Esophagus (tissue), 2 donors: Measurements from ENCODE around the gene HTD2. TPM values are rescaled to one million over a fixed set of nuclear protein-coding genes. Genes with fewer than 3 reads are reported as not detected.

Experiments
- H3K27ac ChIP-seq, 2 donors: one replicate each; pipeline ENCODE4 v1.5.1; 2013; ENCODE audit warnings: low read depth in 2 of 2, mild to moderate bottlenecking in 2 of 2, inconsistent platforms in 1 of 2, low read length in 1 of 2, moderate library complexity in 1 of 2
- H3K27me3 ChIP-seq, 2 donors: one replicate each; pipeline ENCODE4 v1.6.1; 2013; ENCODE audit warnings: low read length in 2 of 2, control low read depth in 1 of 2, mild to moderate bottlenecking in 1 of 2; ENCODE audit not compliant: insufficient read depth in 2 of 2, control insufficient read depth in 1 of 2
- H3K36me3 ChIP-seq, 2 donors: one replicate each; pipeline ENCODE4 v1.6.1; 2013; ENCODE audit warnings: low read length in 1 of 2; ENCODE audit not compliant: control insufficient read depth in 2 of 2, insufficient read depth in 2 of 2
- H3K4me1 ChIP-seq, 2 donors: one replicate each; pipeline ENCODE4 v1.6.1; 2013; ENCODE audit warnings: low read length in 1 of 2; ENCODE audit not compliant: control insufficient read depth in 2 of 2, insufficient read depth in 2 of 2
- H3K4me3 ChIP-seq, 2 donors: one replicate each; pipeline ENCODE4 v1.5.1; 2013; ENCODE audit warnings: low read length in 2 of 2, mild to moderate bottlenecking in 2 of 2, low read depth in 1 of 2, moderate library complexity in 1 of 2
- H3K9me3 ChIP-seq, 2 donors: one replicate each; pipeline ENCODE4 v1.6.1; 2013; ENCODE audit warnings: mild to moderate bottlenecking in 2 of 2, low read depth in 1 of 2, low read length in 1 of 2, moderate library complexity in 1 of 2; ENCODE audit not compliant: control insufficient read depth in 2 of 2, insufficient read depth in 1 of 2
- WGBS, 2 donors: extraction: QIAGEN DNeasy Blood & Tissue Kit; methylation state at CpG; one replicate each; pipeline ENCODE4 v1.1.7; 2013; 5-methylcytosine and 5-hydroxymethylcytosine counted together
- polyA plus RNA-seq, 2 donors: library from polyadenylated mRNA; stranded (reverse); fragments of 200-250 nt; gene quantifications; one replicate each; pipeline ENCODE4 v1.2.3, GENCODE V29; 2013
- donor health status: healthy with polysubstance abuse.
- donor health status: Bipolar disorder and iron deficiency.

Gene HTD2
- polyA plus RNA-seq, 2 donors = 1.3 to 5.9 TPM

DNA sequence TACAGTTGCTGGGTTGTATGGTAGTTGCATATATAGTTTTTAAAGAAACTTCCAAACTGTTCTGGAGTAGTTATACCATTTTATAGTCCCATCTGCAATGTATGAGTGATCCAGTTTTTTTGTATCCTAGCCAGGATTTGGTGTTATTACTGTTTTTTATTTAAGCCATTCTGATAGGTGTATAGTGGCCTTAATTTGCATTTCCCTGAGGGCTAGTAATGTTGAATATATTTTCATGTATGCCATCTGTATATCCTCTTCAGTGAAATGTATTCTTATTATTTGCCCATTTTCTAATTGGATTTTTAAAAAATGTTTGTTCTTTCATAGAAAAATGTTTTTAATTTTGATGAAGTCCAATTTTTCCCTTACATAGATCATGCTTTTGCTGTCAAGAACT, 55.5 kb downstream of the HTD2 start:
- no peaks in the 10 kb centered on the region for H3K4me1 ChIP-seq
- H3K27me3 ChIP-seq = no peaks in the 10 kb centered on the region
- H3K9me3 ChIP-seq = no peaks in the 10 kb centered on the region
- H3K27ac ChIP-seq = no peak overlapping the region
- no peaks in the 10 kb centered on the region for H3K36me3 ChIP-seq
- no peak overlapping the region for H3K4me3 ChIP-seq

GRCh38 chr3:58366699-58367098, 60.4 kb downstream of the HTD2 start:
- peaks cover 0 to 2% of the 10 kb centered on the region in 2 donors for H3K36me3 ChIP-seq
- 79 to 89% methylated on average over 1 of the region's 1 CpG for WGBS, 2 donors
- H3K27me3 ChIP-seq = no peaks in the 10 kb centered on the region
- H3K27ac ChIP-seq = no peak overlapping the region
- H3K9me3 ChIP-seq = no peaks in the 10 kb centered on the region
- H3K4me1 ChIP-seq = no peaks in the 10 kb centered on the region
- no peak overlapping the region for H3K4me3 ChIP-seq

- Histone ChIP-seq H3K9me3 (no peaks in the 10 kb centered on the region), H3K4me3 (no peak overlapping the region), H3K27ac (no peak overlapping the region), H3K36me3 (peaks cover 0 to 2% of the 10 kb centered on the region in 2 donors), H3K4me1 (no peaks in the 10 kb centered on the region), H3K27me3 (no peaks in the 10 kb centered on the region)
- WGBS, 2 donors = 51 to 62% methylated on average over 1 of the region's 1 CpG
These were observed 62.7 kb downstream of the HTD2 start for GRCh38 chr3:58369038-58369437.

Other genes starting within 250 kb of the HTD2 start
- gene DNASE1L3, start 95.5 kb upstream of the HTD2 start, polyA plus RNA-seq = 10 to 100 TPM in 1 of 2 donors, 1 to 10 TPM in 1; 7.5 to 39.3 TPM
- 1 to 10 TPM; 4.3 to 5.6 TPM for gene ABHD6, start 68.7 kb upstream of the HTD2 start, polyA plus RNA-seq
- gene RPP14, start 275 bp upstream of the HTD2 start, polyA plus RNA-seq = 1 to 10 TPM; 7.5 to 8.4 TPM
- 1 to 10 TPM; 3.2 to 6.0 TPM for gene PXK, start 26.4 kb downstream of the HTD2 start, polyA plus RNA-seq
- gene PDHB, start 127.3 kb downstream of the HTD2 start, polyA plus RNA-seq = 10 to 100 TPM; 59.0 to 82.0 TPM
- gene KCTD6, start 185.6 kb downstream of the HTD2 start, polyA plus RNA-seq = 10 to 100 TPM in 1 of 2 donors, 1 to 10 TPM in 1; 9.2 to 11.2 TPM
- gene ACOX2, start 230.7 kb downstream of the HTD2 start, polyA plus RNA-seq = 10 to 100 TPM; 13.9 to 19.7 TPM